Gastrocnemius medialis (tissue), 4 donors: ENCODE measurements around the gene ATF6B.
A peak's percentile ranks its signal among the peaks of the same experiment; 100 is the strongest.

Experiments used
- CTCF ChIP-seq, 5 experiments: fragments of 450-650 bp in 3 of 5; fragments of 200-600 bp in 2 of 5; sonication (generic) in 2 of 5; IDR thresholded peaks in 4 of 5; conservative IDR thresholded peaks in 1 of 5; 1 replicate in 4 of 5; 2 replicates in 1 of 5; pipeline ENCODE4 v1.5.1; 2016 to 2019; ENCODE audit warnings: antibody characterized with exemption in 5 of 5, mild to moderate bottlenecking in 3 of 5, moderate library complexity in 3 of 5
- POLR2A ChIP-seq, 2 donors: fragments of 450-650 bp; IDR thresholded peaks; one replicate each; pipeline ENCODE4 v1.6.1; 2017; ENCODE audit warnings: antibody characterized with exemption in 2 of 2, mild to moderate bottlenecking in 2 of 2, moderate library complexity in 2 of 2

DNA sequence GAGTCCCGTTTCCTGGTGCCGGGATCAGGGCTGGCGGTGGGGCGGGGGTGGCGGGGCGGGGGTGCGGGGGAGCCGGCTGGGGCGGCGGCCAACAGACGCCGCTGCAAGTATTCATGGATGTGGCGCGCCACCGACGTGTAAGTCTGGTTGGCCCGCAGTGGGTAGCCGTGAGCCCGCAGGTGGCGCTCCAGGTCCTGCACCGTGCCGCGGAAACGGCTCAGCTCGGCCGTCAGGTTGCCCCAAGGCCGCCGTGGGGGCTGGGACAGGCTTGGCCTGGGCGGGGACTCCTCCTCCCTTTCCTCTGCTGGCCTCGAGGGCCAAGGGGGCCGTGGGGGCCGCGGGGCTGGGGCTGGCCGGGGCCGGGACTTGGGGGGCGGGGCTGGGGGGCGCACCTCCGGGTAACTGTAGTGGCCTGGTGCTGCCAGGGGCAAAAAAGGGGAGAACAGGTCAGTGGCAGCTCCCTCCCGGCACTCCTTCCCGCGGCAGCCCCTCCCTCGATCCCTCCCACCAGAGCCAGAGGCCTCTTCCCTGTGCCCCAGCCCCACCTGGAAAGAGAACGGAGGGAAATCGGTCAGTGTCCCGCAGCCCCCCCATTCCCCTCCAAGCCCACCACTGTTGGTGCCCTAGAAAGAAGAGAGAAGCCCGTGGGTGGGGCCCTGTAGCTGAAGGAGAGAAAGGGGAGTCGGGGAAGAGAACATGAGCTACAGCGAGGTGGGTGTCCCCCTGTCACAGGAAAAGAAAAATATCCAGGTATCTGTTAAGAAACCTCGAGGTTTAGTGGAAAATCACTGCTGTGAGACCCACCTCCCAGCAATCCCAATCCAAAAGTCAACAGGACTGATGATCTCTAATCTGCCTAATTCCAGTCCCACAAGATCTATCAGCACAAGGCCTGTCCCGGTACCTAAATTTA, 40.2 kb downstream of the ATF6B start:
- no peak for TF ChIP-seq POLR2A (IDR thresholded peaks at IDR 0.05)
- peak in 3 of 5 experiments; percentile 19 to 52 (median 49) for TF ChIP-seq CTCF (IDR thresholded peaks at IDR 0.05 in 4 of 5, conservative IDR thresholded peaks at IDR 0.05 in 1 of 5)
